ENCODE results near the gene CLMN. TPM values are rescaled to one million over a fixed set of nuclear protein-coding genes. Genes with fewer than 3 reads are reported as not detected.

CLMN gene
- total and polyA plus RNA-seq, 2 donors (not counting 3 experiments of a cell fraction or from before 2014, with no cell fraction given), result 0.72 to 9.6 TPM

DNA sequence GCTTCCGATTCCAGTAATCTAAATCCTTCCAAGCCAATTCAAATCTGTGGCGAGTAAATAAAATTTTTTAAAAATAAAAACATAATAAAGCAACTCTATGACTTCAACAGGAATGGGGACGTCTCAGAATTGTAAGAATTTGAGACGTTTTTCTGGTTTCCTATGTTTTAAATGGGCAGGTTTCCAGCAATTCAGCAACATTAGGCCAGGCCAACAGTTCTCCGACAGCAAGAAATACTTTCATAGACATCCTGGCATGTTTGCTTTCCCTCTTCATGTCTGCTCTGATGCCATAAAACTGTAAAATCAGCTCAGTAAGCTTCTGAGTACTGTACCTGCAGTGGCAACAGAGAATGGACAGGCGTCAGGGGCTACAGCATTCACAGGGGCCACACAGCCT, 126.6 kb downstream of the CLMN start:
- Histone ChIP-seq H3K9me3 (replicated peaks; ENCODE audit: control insufficient read depth, insufficient read depth, low read length) (no peaks in the 10 kb centered on the region), H3K36me3 (ENCODE audit: control insufficient read depth in 2 of 2, extremely low read depth in 1 of 2, insufficient read depth in 2 of 2, low read length in 2 of 2) (no peaks in the 10 kb centered on the region), H3K4me1 (ENCODE audit: control insufficient read depth, extremely low read depth, insufficient read depth, low read length) (peaks cover 6% of the 10 kb centered on the region), H3K4me2 (ENCODE audit: insufficient read depth, low read length) (no peak overlapping the region), H3K27ac (ENCODE audit: insufficient read depth, low read depth, low read length) (no peak overlapping the region), H3K27me3 (ENCODE audit: control insufficient read depth in 2 of 2, insufficient read depth in 2 of 2, low read length in 2 of 2) (no peaks in the 10 kb centered on the region), H3K79me2 (ENCODE audit: control insufficient read depth, insufficient read depth, low read length) (no peaks in the 10 kb centered on the region), H3K9ac (replicated peaks; ENCODE audit: extremely low read depth, insufficient read depth, low read length) (no peak overlapping the region), H2AFZ (ENCODE audit: low read depth, low read length) (no peak overlapping the region), H3K4me3 (replicated peaks in 1 of 3; ENCODE audit: insufficient read depth in 1 of 3, low read depth in 1 of 3, low read length in 3 of 3) (no peak overlapping the region), H4K20me1 (replicated peaks; ENCODE audit: control insufficient read depth, extremely low read depth, insufficient read depth, low read length) (no peaks in the 10 kb centered on the region), H3K9me1 (replicated peaks; ENCODE audit: control insufficient read depth, extremely low read depth, insufficient read depth, low read length) (no peaks in the 10 kb centered on the region)
- FAIRE-seq (no peak), DNase-seq (ENCODE audit: low read depth, low spot score) (peak; percentile 27)
- BruUV-seq (replicated peaks), result no TSS peak
- dilution Hi-C loops (cut with MboI; ENCODE audit: extremely low pct_ligation_motif_present, low sequenced_read_pairs) (no loop called here), intact Hi-C loops (cut with micrococcal nuclease) (no loop called here)
- ChIA-PET POLR2A (no interaction called here), CTCF (no interaction called here)
- TF ChIP-seq FOS (IDR thresholded peaks at IDR 0.05; ENCODE audit: borderline replicate concordance, insufficient read depth, low read length) (no peak), POLR2A (IDR thresholded peaks at IDR 0.05; ENCODE audit: low read depth, low read length) (no peak), GATA2 (IDR thresholded peaks at IDR 0.05; ENCODE audit: insufficient read depth, insufficient read length, low read depth, low read length) (no peak), JUN (IDR thresholded peaks at IDR 0.05; ENCODE audit: borderline replicate concordance, insufficient read depth, insufficient read length, low read depth) (no peak)
- TF ChIP-seq, protein P1, sequence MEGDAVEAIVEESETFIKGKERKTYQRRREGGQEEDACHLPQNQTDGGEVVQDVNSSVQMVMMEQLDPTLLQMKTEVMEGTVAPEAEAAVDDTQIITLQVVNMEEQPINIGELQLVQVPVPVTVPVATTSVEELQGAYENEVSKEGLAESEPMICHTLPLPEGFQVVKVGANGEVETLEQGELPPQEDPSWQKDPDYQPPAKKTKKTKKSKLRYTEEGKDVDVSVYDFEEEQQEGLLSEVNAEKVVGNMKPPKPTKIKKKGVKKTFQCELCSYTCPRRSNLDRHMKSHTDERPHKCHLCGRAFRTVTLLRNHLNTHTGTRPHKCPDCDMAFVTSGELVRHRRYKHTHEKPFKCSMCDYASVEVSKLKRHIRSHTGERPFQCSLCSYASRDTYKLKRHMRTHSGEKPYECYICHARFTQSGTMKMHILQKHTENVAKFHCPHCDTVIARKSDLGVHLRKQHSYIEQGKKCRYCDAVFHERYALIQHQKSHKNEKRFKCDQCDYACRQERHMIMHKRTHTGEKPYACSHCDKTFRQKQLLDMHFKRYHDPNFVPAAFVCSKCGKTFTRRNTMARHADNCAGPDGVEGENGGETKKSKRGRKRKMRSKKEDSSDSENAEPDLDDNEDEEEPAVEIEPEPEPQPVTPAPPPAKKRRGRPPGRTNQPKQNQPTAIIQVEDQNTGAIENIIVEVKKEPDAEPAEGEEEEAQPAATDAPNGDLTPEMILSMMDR (IDR thresholded peaks at IDR 0.05; ENCODE audit: extremely low read depth in 1 of 2, insufficient read depth in 1 of 2, low read depth in 1 of 2, low read length in 2 of 2), result no peak
- TF ChIP-seq, protein P2, sequence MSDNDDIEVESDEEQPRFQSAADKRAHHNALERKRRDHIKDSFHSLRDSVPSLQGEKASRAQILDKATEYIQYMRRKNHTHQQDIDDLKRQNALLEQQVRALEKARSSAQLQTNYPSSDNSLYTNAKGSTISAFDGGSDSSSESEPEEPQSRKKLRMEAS (IDR thresholded peaks at IDR 0.05; ENCODE audit: insufficient read depth, insufficient read length), result no peak

DNA sequence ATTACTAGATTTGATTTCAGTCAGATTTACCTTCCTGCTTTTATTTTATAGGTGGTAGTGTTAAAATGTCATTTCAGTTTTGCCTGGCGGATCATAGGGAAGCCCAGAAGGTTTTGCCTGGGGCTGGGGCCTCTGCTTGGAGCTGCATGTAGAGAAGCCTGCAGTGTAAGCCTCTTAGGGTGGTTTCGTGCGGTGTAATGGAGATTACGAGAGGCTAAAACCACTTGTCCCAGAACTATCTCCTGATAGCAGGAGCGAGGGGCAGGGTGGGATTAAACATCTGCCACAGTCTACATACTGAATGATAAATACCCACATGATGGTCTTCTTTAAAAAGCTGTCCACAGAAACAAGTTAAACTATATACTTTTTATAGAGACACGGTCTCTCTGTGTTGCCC, 127.4 kb downstream of the CLMN start:
- Histone ChIP-seq H3K9ac (replicated peaks; ENCODE audit: extremely low read depth, insufficient read depth, low read length) (no peak overlapping the region), H3K79me2 (ENCODE audit: control insufficient read depth, insufficient read depth, low read length) (no peaks in the 10 kb centered on the region), H2AFZ (ENCODE audit: low read depth, low read length) (no peak overlapping the region), H4K20me1 (replicated peaks; ENCODE audit: control insufficient read depth, extremely low read depth, insufficient read depth, low read length) (no peaks in the 10 kb centered on the region), H3K36me3 (ENCODE audit: control insufficient read depth in 2 of 2, extremely low read depth in 1 of 2, insufficient read depth in 2 of 2, low read length in 2 of 2) (no peaks in the 10 kb centered on the region), H3K4me1 (ENCODE audit: control insufficient read depth, extremely low read depth, insufficient read depth, low read length) (peaks cover 6% of the 10 kb centered on the region), H3K27me3 (ENCODE audit: control insufficient read depth in 2 of 2, insufficient read depth in 2 of 2, low read length in 2 of 2) (no peaks in the 10 kb centered on the region), H3K27ac (ENCODE audit: insufficient read depth, low read depth, low read length) (no peak overlapping the region), H3K4me3 (replicated peaks in 1 of 3; ENCODE audit: insufficient read depth in 1 of 3, low read depth in 1 of 3, low read length in 3 of 3) (no peak overlapping the region), H3K9me1 (replicated peaks; ENCODE audit: control insufficient read depth, extremely low read depth, insufficient read depth, low read length) (no peaks in the 10 kb centered on the region), H3K9me3 (replicated peaks; ENCODE audit: control insufficient read depth, insufficient read depth, low read length) (no peaks in the 10 kb centered on the region), H3K4me2 (ENCODE audit: insufficient read depth, low read length) (no peak overlapping the region)
- ChIA-PET CTCF (no interaction called here), POLR2A (no interaction called here)
- FAIRE-seq, result no peak
- no TSS peak for BruUV-seq (replicated peaks)
- no peak for DNase-seq (ENCODE audit: low read depth, low spot score)
- intact Hi-C loops (cut with micrococcal nuclease), result no loop called here
- TF ChIP-seq FOS (IDR thresholded peaks at IDR 0.05; ENCODE audit: borderline replicate concordance, insufficient read depth, low read length) (no peak), GATA2 (IDR thresholded peaks at IDR 0.05; ENCODE audit: insufficient read depth, insufficient read length, low read depth, low read length) (no peak), EZH2 (IDR thresholded peaks at IDR 0.05; ENCODE audit: borderline replicate concordance, low read depth, low read length, severe bottlenecking) (no peak), POLR2AphosphoS5 (IDR thresholded peaks at IDR 0.05; ENCODE audit: insufficient read depth, low read depth, low read length) (no peak), JUN (IDR thresholded peaks at IDR 0.05; ENCODE audit: borderline replicate concordance, insufficient read depth, insufficient read length, low read depth) (no peak)
- TF ChIP-seq, protein P1 (IDR thresholded peaks at IDR 0.05; ENCODE audit: extremely low read depth in 1 of 2, insufficient read depth in 1 of 2, low read depth in 1 of 2, low read length in 2 of 2), result no peak
- TF ChIP-seq, protein P2 (IDR thresholded peaks at IDR 0.05; ENCODE audit: insufficient read depth, insufficient read length), result no peak
- dilution Hi-C loops (cut with MboI; ENCODE audit: extremely low pct_ligation_motif_present, low sequenced_read_pairs), result no loop called here
